ENCODE results near the gene NEK4. TPM values are rescaled to one million over a fixed set of nuclear protein-coding genes. Genes with fewer than 3 reads are reported as not detected.

Gene NEK4
- total RNA-seq, 1 experiment from 2014 or later = 40.5 TPM

- H3K4me3 ChIP-seq (ENCODE audit: low read depth, low read length) = no peak overlapping the region; the same call in 1 of the 2 replicates
- H3K9me3 Mint-ChIP-seq (ENCODE audit: unreplicated experiment) = no peaks in the 10 kb centered on the region
- no peak for DNase-seq
- BruUV-seq (replicated peaks) = no TSS peak
- CTCF ChIA-PET = interaction anchor here (0.7 to 1.6 kb wide), 3 partner anchors 21 to 60 kb away, joined by 4 to 19 read pairs (median 5); no protein-coding TSS in a partner anchor
- no peaks in the 10 kb centered on the region for H3K9me3 ChIP-seq
- POLR2A ChIA-PET = interaction anchor here (0.9 kb wide), 1 partner anchor 30 kb away, joined by 3 read pairs; no protein-coding TSS in a partner anchor
- H3K4me3 Mint-ChIP-seq (ENCODE audit: unreplicated experiment) = peak overlapping the region; percentile 81
- H3K27ac Mint-ChIP-seq (ENCODE audit: unreplicated experiment) = peak overlapping the region; percentile 69
- no peaks in the 10 kb centered on the region for H3K27me3 ChIP-seq (replicated peaks; ENCODE audit: control insufficient read depth, insufficient read depth, low read length)
- peaks cover 14% of the 10 kb centered on the region for H3K36me3 Mint-ChIP-seq (ENCODE audit: insufficient read depth, unreplicated experiment)
- H3K4me1 ChIP-seq = peaks cover 20% of the 10 kb centered on the region
- TF ChIP-seq CTCF (IDR thresholded peaks at IDR 0.05; ENCODE audit: insufficient read depth in 1 of 2, low read depth in 1 of 2, low read length in 1 of 2, severe bottlenecking in 1 of 2, unreplicated experiment in 1 of 2) = no peak
- peaks cover 35% of the 10 kb centered on the region for H3K4me1 Mint-ChIP-seq (ENCODE audit: low read depth, unreplicated experiment)
- H3K27me3 Mint-ChIP-seq (ENCODE audit: insufficient read depth, unreplicated experiment) = no peaks in the 10 kb centered on the region
- intact Hi-C loops (cut with micrococcal nuclease; ENCODE audit: unreplicated experiment) = loop anchor here (2.0 kb wide), 1 partner anchor 49 kb away; no protein-coding TSS in a partner anchor
- no peaks in the 10 kb centered on the region for H3K36me3 ChIP-seq (ENCODE audit: control insufficient read depth, insufficient read depth, low read length)
These were observed 962 bp upstream of the NEK4 start for GRCh38 chr3:52771702-52772101.

DNA sequence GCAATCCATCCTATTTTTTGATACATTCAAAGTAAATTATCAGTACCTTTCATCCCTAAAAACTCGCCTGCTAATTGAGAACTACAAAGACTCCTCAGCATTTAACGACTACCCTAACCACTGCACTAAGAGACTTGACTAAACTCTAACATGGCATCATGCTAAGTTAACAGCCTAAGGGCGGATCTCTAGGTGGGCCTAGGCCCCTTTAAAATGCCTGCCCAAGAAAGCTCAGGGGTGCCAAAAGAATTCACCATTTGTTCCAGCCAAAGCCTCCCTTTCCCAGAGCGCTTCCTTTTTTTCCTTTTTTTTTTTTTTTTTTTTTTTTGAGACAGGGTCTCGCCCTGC, 568 bp upstream of the NEK4 start:
- H3K27me3 Mint-ChIP-seq (ENCODE audit: insufficient read depth, unreplicated experiment) = no peaks in the 10 kb centered on the region
- H3K4me3 Mint-ChIP-seq (ENCODE audit: unreplicated experiment) = peak overlapping the region; percentile 81
- no peak for DNase-seq
- H3K4me1 ChIP-seq = peaks cover 18% of the 10 kb centered on the region
- CTCF ChIA-PET = interaction anchor here (0.7 to 1.6 kb wide), 3 partner anchors 21 to 60 kb away, joined by 4 to 19 read pairs (median 5); no protein-coding TSS in a partner anchor
- H3K27ac Mint-ChIP-seq (ENCODE audit: unreplicated experiment) = peak overlapping the region; percentile 69
- no peaks in the 10 kb centered on the region for H3K27me3 ChIP-seq (replicated peaks; ENCODE audit: control insufficient read depth, insufficient read depth, low read length)
- TSS peak; percentile 88 for BruUV-seq (replicated peaks)
- peak overlapping the region; percentile 88 for H3K4me3 ChIP-seq (ENCODE audit: low read depth, low read length)
- no peaks in the 10 kb centered on the region for H3K36me3 ChIP-seq (ENCODE audit: control insufficient read depth, insufficient read depth, low read length)
- peaks cover 32% of the 10 kb centered on the region for H3K4me1 Mint-ChIP-seq (ENCODE audit: low read depth, unreplicated experiment)
- TF ChIP-seq CTCF (IDR thresholded peaks at IDR 0.05; ENCODE audit: insufficient read depth in 1 of 2, low read depth in 1 of 2, low read length in 1 of 2, severe bottlenecking in 1 of 2, unreplicated experiment in 1 of 2) = no peak
- H3K9me3 Mint-ChIP-seq (ENCODE audit: unreplicated experiment) = no peaks in the 10 kb centered on the region
- peaks cover 14% of the 10 kb centered on the region for H3K36me3 Mint-ChIP-seq (ENCODE audit: insufficient read depth, unreplicated experiment)
- H3K9me3 ChIP-seq = no peaks in the 10 kb centered on the region
- POLR2A ChIA-PET = interaction anchor here (0.9 kb wide), 1 partner anchor 30 kb away, joined by 3 read pairs; no protein-coding TSS in a partner anchor
- intact Hi-C loops (cut with micrococcal nuclease; ENCODE audit: unreplicated experiment) = loop anchor here (2.0 kb wide), 1 partner anchor 49 kb away; no protein-coding TSS in a partner anchor

GRCh38 chr3:52769786-52770455, 819 bp downstream of the NEK4 start:
- no peak for TF ChIP-seq CTCF (IDR thresholded peaks at IDR 0.05; ENCODE audit: insufficient read depth in 1 of 2, low read depth in 1 of 2, low read length in 1 of 2, severe bottlenecking in 1 of 2, unreplicated experiment in 1 of 2)
- H3K27ac Mint-ChIP-seq (ENCODE audit: unreplicated experiment) = peak overlapping the region; percentile 69
- no peaks in the 10 kb centered on the region for H3K27me3 Mint-ChIP-seq (ENCODE audit: insufficient read depth, unreplicated experiment)
- intact Hi-C loops (cut with micrococcal nuclease; ENCODE audit: unreplicated experiment) = loop anchor here (2.0 kb wide), 1 partner anchor 51 kb away; no protein-coding TSS in a partner anchor
- Histone ChIP-seq H3K4me3 (ENCODE audit: low read depth, low read length) (peak overlapping the region; percentile 88), H3K4me1 (peaks cover 4% of the 10 kb centered on the region), H3K27me3 (replicated peaks; ENCODE audit: control insufficient read depth, insufficient read depth, low read length) (no peaks in the 10 kb centered on the region), H3K9me3 (no peaks in the 10 kb centered on the region), H3K36me3 (ENCODE audit: control insufficient read depth, insufficient read depth, low read length) (no peaks in the 10 kb centered on the region)
- POLR2A ChIA-PET = no interaction called here
- TSS peak; percentile 52 for BruUV-seq (replicated peaks)
- H3K36me3 Mint-ChIP-seq (ENCODE audit: insufficient read depth, unreplicated experiment) = peaks cover 23% of the 10 kb centered on the region
- CTCF ChIA-PET = interaction anchor here (0.6 to 1.6 kb wide), 3 partner anchors 19 to 51 kb away, joined by 3 to 19 read pairs (median 5); no protein-coding TSS in a partner anchor
- peak overlapping the region; percentile 81 for H3K4me3 Mint-ChIP-seq (ENCODE audit: unreplicated experiment)
- no peaks in the 10 kb centered on the region for H3K9me3 Mint-ChIP-seq (ENCODE audit: unreplicated experiment)
- DNase-seq = no peak
- H3K4me1 Mint-ChIP-seq (ENCODE audit: low read depth, unreplicated experiment) = peaks cover 18% of the 10 kb centered on the region

Data from Caco-2 (cell line).